ENCODE data around the gene A3GALT2. TPM values are rescaled to one million over a fixed set of nuclear protein-coding genes. Genes with fewer than 3 reads are reported as not detected.
"Not testable (repeated sequence)": the region's sequence is repeated elsewhere in the genome, so short reads cannot be mapped to it uniquely, and the experiment has no call there.

The A3GALT2 gene
- total RNA-seq, 1 donor from 2014 or later = not detected

GRCh38 chr1:33298623-33299277 is 22.1 kb downstream of the A3GALT2 start:
- Histone ChIP-seq H3K36me3 (ENCODE audit: control insufficient read depth in 3 of 3, insufficient read depth in 3 of 3, low read length in 3 of 3) (peaks cover 10 to 37% (median 26%) of the 10 kb centered on the region in 3 donors), H3K4me1 (ENCODE audit: control insufficient read depth in 3 of 3, insufficient read depth in 3 of 3, low read length in 3 of 3) (peaks cover 0 to 19% (median 15%) of the 10 kb centered on the region in 3 donors), H3K27me3 (ENCODE audit: control insufficient read depth in 3 of 3, insufficient read depth in 3 of 3, low read length in 3 of 3) (no peaks in the 10 kb centered on the region), H3K4me3 (ENCODE audit: low read length in 3 of 3) (no peak overlapping the region), H3K27ac (ENCODE audit: low read depth, low read length) (no peak overlapping the region), H3K9me3 (ENCODE audit: control insufficient read depth in 3 of 3, low read length in 3 of 3) (no peaks in the 10 kb centered on the region), H3K9ac (ENCODE audit: low read depth in 1 of 3, low read length in 3 of 3) (no peak overlapping the region)

- H3K27me3 ChIP-seq (ENCODE audit: control insufficient read depth in 3 of 3, insufficient read depth in 3 of 3, low read length in 3 of 3) = no peaks in the 10 kb centered on the region
- H3K9me3 ChIP-seq (ENCODE audit: control insufficient read depth in 3 of 3, low read length in 3 of 3) = no peaks in the 10 kb centered on the region
- no peak overlapping the region for H3K4me3 ChIP-seq (ENCODE audit: low read length in 3 of 3)
- no peak overlapping the region for H3K9ac ChIP-seq (ENCODE audit: low read depth in 1 of 3, low read length in 3 of 3)
- H3K4me1 ChIP-seq (ENCODE audit: control insufficient read depth in 3 of 3, insufficient read depth in 3 of 3, low read length in 3 of 3) = peaks cover 0 to 19% (median 16%) of the 10 kb centered on the region in 3 donors
- peaks cover 13 to 40% (median 26%) of the 10 kb centered on the region in 3 donors for H3K36me3 ChIP-seq (ENCODE audit: control insufficient read depth in 3 of 3, insufficient read depth in 3 of 3, low read length in 3 of 3)
- no peak overlapping the region for H3K27ac ChIP-seq (ENCODE audit: low read depth, low read length)
Measured at GRCh38 chr1:33297911-33298622, 22.8 kb downstream of the A3GALT2 start.

- Histone ChIP-seq H3K4me3 (ENCODE audit: low read length in 3 of 3) (no peak overlapping the region), H3K36me3 (ENCODE audit: control insufficient read depth in 3 of 3, insufficient read depth in 3 of 3, low read length in 3 of 3) (peaks cover 13 to 40% (median 26%) of the 10 kb centered on the region in 3 donors), H3K9ac (ENCODE audit: low read depth in 1 of 3, low read length in 3 of 3) (no peak overlapping the region), H3K27ac (ENCODE audit: low read depth, low read length) (no peak overlapping the region), H3K27me3 (ENCODE audit: control insufficient read depth in 3 of 3, insufficient read depth in 3 of 3, low read length in 3 of 3) (no peaks in the 10 kb centered on the region), H3K4me1 (ENCODE audit: control insufficient read depth in 3 of 3, insufficient read depth in 3 of 3, low read length in 3 of 3) (peaks cover 0 to 19% (median 16%) of the 10 kb centered on the region in 3 donors), H3K9me3 (ENCODE audit: control insufficient read depth in 3 of 3, low read length in 3 of 3) (no peaks in the 10 kb centered on the region)
Measured at GRCh38 chr1:33296824-33297223, 24.1 kb downstream of the A3GALT2 start.

- Histone ChIP-seq H3K9ac (ENCODE audit: low read depth in 1 of 3, low read length in 3 of 3) (no peak overlapping the region), H3K27me3 (ENCODE audit: control insufficient read depth in 3 of 3, insufficient read depth in 3 of 3, low read length in 3 of 3) (no peaks in the 10 kb centered on the region), H3K9me3 (ENCODE audit: control insufficient read depth in 3 of 3, low read length in 3 of 3) (no peaks in the 10 kb centered on the region), H3K4me1 (ENCODE audit: control insufficient read depth in 3 of 3, insufficient read depth in 3 of 3, low read length in 3 of 3) (peaks cover 0 to 19% (median 16%) of the 10 kb centered on the region in 3 donors), H3K4me3 (ENCODE audit: low read length in 3 of 3) (no peak overlapping the region), H3K36me3 (ENCODE audit: control insufficient read depth in 3 of 3, insufficient read depth in 3 of 3, low read length in 3 of 3) (peaks cover 13 to 40% (median 26%) of the 10 kb centered on the region in 3 donors), H3K27ac (ENCODE audit: low read depth, low read length) (no peak overlapping the region)
Measured at GRCh38 chr1:33296082-33296458, 24.8 kb downstream of the A3GALT2 start.

GRCh38 chr1:33295450-33296081 is 25.3 kb downstream of the A3GALT2 start:
- Histone ChIP-seq H3K4me3 (ENCODE audit: low read length in 3 of 3) (no peak overlapping the region), H3K27me3 (ENCODE audit: control insufficient read depth in 3 of 3, insufficient read depth in 3 of 3, low read length in 3 of 3) (no peaks in the 10 kb centered on the region), H3K27ac (ENCODE audit: low read depth, low read length) (no peak overlapping the region), H3K4me1 (ENCODE audit: control insufficient read depth in 3 of 3, insufficient read depth in 3 of 3, low read length in 3 of 3) (peaks cover 0 to 14% (median 11%) of the 10 kb centered on the region in 3 donors), H3K36me3 (ENCODE audit: control insufficient read depth in 3 of 3, insufficient read depth in 3 of 3, low read length in 3 of 3) (peaks cover 13 to 40% (median 26%) of the 10 kb centered on the region in 3 donors), H3K9ac (ENCODE audit: low read depth in 1 of 3, low read length in 3 of 3) (no peak overlapping the region), H3K9me3 (ENCODE audit: control insufficient read depth in 3 of 3, low read length in 3 of 3) (no peaks in the 10 kb centered on the region)

GRCh38 chr1:33295023-33295422 is 25.9 kb downstream of the A3GALT2 start:
- Histone ChIP-seq H3K27me3 (ENCODE audit: control insufficient read depth in 3 of 3, insufficient read depth in 3 of 3, low read length in 3 of 3) (no peaks in the 10 kb centered on the region), H3K36me3 (ENCODE audit: control insufficient read depth in 3 of 3, insufficient read depth in 3 of 3, low read length in 3 of 3) (peaks cover 13 to 40% (median 26%) of the 10 kb centered on the region in 3 donors), H3K27ac (ENCODE audit: low read depth, low read length) (no peak overlapping the region)

GRCh38 chr1:33294071-33295010 is 26.6 kb downstream of the A3GALT2 start:
- Histone ChIP-seq H3K4me3 (ENCODE audit: low read length in 3 of 3) (no peak overlapping the region), H3K9ac (ENCODE audit: low read depth in 1 of 3, low read length in 3 of 3) (no peak overlapping the region), H3K27ac (ENCODE audit: low read depth, low read length) (no peak overlapping the region), H3K27me3 (ENCODE audit: control insufficient read depth in 3 of 3, insufficient read depth in 3 of 3, low read length in 3 of 3) (no peaks in the 10 kb centered on the region), H3K36me3 (ENCODE audit: control insufficient read depth in 3 of 3, insufficient read depth in 3 of 3, low read length in 3 of 3) (peaks cover 13 to 39% (median 22%) of the 10 kb centered on the region in 3 donors), H3K9me3 (ENCODE audit: control insufficient read depth in 3 of 3, low read length in 3 of 3) (no peaks in the 10 kb centered on the region), H3K4me1 (ENCODE audit: control insufficient read depth in 3 of 3, insufficient read depth in 3 of 3, low read length in 3 of 3) (peaks cover 5 to 13% (median 12%) of the 10 kb centered on the region in 3 donors)

More at GRCh38 chr1:33295023-33295422, 25.9 kb downstream of the A3GALT2 start:
- Histone ChIP-seq H3K9me3 (ENCODE audit: control insufficient read depth in 3 of 3, low read length in 3 of 3) (no peaks in the 10 kb centered on the region), H3K4me3 (ENCODE audit: low read length in 3 of 3) (no peak overlapping the region), H3K4me1 (ENCODE audit: control insufficient read depth in 3 of 3, insufficient read depth in 3 of 3, low read length in 3 of 3) (peaks cover 0 to 11% (median 9%) of the 10 kb centered on the region in 3 donors), H3K9ac (ENCODE audit: low read depth in 1 of 3, low read length in 3 of 3) (no peak overlapping the region)

GRCh38 chr1:33292726-33293340 is 28.1 kb downstream of the A3GALT2 start:
- Histone ChIP-seq H3K36me3 (ENCODE audit: control insufficient read depth in 3 of 3, insufficient read depth in 3 of 3, low read length in 3 of 3) (peaks cover 10 to 27% (median 16%) of the 10 kb centered on the region in 3 donors), H3K9ac (ENCODE audit: low read depth in 1 of 3, low read length in 3 of 3) (no peak overlapping the region), H3K27me3 (ENCODE audit: control insufficient read depth in 3 of 3, insufficient read depth in 3 of 3, low read length in 3 of 3) (no peaks in the 10 kb centered on the region), H3K4me3 (ENCODE audit: low read length in 3 of 3) (no peak overlapping the region), H3K27ac (ENCODE audit: low read depth, low read length) (no peak overlapping the region), H3K4me1 (ENCODE audit: control insufficient read depth in 3 of 3, insufficient read depth in 3 of 3, low read length in 3 of 3) (peaks cover 8 to 19% (median 11%) of the 10 kb centered on the region in 3 donors), H3K9me3 (ENCODE audit: control insufficient read depth in 3 of 3, low read length in 3 of 3) (no peaks in the 10 kb centered on the region)

GRCh38 chr1:33290615-33291014 is 30.3 kb downstream of the A3GALT2 start:
- H3K9ac ChIP-seq (ENCODE audit: low read depth in 1 of 3, low read length in 3 of 3); H3K4me3 ChIP-seq (ENCODE audit: low read length in 3 of 3); H3K9me3 ChIP-seq (ENCODE audit: control insufficient read depth in 3 of 3, low read length in 3 of 3); H3K27ac ChIP-seq (ENCODE audit: low read depth, low read length); H3K27me3 ChIP-seq (ENCODE audit: control insufficient read depth in 3 of 3, insufficient read depth in 3 of 3, low read length in 3 of 3): not testable (repeated sequence)
- peaks cover 7 to 15% (median 8%) of the 10 kb centered on the region in 3 donors for H3K4me1 ChIP-seq (ENCODE audit: control insufficient read depth in 3 of 3, insufficient read depth in 3 of 3, low read length in 3 of 3)
- peaks cover 7 to 21% (median 8%) of the 10 kb centered on the region in 3 donors for H3K36me3 ChIP-seq (ENCODE audit: control insufficient read depth in 3 of 3, insufficient read depth in 3 of 3, low read length in 3 of 3)
